Renal cortex interstitium (tissue), 11 donors: Measurements from ENCODE around the gene PPP2R5C. TPM values are rescaled to one million over a fixed set of nuclear protein-coding genes. Genes with fewer than 3 reads are reported as not detected.

ENCODE experiments used
- DNase-seq, 11 donors: peaks; one replicate each; pipeline ENCODE4 v3.0.0-alpha.2; 2013; ENCODE audit warnings: low read depth in 9 of 11, low spot score in 4 of 11; ENCODE audit errors: extremely low read depth in 1 of 11
- polyA plus RNA-seq, 3 donors: library from polyadenylated mRNA; unstranded; fragments of 120-200 nt; gene quantifications; one replicate each; pipeline ENCODE4 v1.2.1, GENCODE V29; 2013; ENCODE audit not compliant: insufficient read length in 3 of 3

PPP2R5C gene
- polyA plus RNA-seq, 3 donors: 96.6 to 115 (median 101) TPM

DNA sequence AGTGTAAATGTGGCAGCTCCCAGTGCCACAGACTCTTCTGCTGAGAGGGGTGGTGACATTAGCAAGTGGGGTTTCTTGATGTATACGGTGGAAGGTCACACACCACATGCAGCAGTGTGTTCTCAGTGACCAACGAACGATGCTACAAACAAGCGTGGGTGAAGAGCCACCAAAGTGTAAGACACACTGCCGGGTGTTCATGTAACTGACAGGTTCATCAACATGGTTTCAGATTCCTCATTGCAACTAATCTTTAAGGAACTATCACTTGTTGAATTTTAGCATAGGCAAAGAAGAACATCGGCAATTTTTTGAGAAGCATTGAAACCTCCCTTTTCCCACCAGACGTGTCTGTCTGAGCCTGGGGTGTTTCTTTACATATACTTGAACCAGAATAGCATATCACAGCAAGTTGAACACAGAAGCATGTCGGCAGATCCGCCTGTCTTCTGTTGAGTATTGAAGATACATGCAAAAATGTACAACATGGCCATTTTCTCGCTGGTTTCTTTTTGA lies 58.8 kb downstream of the PPP2R5C start:
- no peak for DNase-seq

DNA sequence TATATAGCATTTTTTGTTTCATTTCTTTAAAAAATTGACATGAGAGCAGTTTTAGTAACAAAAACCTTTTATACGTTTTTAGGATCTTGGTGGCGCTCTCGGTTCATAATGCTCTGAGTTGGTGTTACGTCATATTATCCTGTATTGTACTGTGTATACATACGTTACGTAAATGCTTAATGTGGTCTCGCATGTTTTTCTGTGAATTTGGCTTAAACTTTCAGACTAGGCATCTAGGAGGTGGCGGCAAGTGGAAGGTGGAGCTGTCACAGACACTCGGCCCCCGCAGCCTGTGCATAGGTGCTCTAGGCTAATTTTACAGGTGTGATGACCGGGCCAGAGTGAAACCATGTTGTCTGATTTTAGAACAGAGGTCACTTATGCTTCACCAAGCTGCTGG lies 60.0 kb downstream of the PPP2R5C start:
- no peak for DNase-seq

DNA sequence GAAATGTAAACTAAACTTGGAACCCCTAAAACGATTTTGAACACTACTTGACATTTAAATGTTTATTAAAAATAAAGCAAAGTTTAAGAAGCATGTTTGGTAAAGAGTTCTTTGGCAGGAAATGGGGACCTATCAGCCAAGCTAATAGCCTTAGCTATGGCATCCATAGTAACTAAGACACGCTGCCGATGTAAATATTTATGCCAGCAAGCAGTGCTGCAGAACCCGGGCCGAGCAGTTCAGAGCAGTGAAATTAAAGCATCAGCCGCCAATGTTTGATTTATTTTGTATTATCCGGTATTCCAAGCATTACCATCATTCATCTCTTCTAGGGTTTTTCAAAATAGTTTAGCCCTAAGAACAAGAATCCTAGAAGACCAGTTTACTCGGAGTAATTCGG lies 61.6 kb downstream of the PPP2R5C start:
- DNase-seq: no peak

DNA sequence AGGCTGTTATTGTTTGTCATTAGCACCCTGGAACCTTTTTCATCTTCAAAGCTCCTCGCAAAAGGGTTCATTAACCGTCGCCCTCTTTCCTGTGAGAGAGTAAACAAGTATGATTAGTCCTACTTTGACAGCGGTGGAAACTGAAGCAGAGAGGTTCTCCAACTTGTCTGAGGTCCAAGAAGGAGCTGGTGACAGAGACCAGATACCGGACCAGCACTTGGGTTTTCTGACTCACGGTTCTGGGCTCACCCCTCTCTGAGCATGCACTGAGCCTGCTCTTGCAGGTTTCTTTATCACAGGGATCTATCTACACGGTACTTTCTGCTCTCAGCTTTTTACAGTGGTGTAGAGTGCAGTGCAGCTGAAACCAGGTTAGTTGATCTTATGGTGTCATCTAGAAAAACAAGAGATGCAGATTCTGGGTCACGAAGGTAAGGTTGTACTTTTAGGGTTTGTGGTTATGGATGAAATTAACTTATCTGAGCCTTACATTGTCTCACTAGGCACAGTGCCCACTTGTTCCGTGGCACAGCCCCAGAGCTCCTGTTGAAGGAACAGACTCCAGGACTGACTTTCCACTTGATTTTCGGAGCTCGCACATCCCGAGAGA lies 62.1 kb downstream of the PPP2R5C start:
- no peak for DNase-seq

DNA sequence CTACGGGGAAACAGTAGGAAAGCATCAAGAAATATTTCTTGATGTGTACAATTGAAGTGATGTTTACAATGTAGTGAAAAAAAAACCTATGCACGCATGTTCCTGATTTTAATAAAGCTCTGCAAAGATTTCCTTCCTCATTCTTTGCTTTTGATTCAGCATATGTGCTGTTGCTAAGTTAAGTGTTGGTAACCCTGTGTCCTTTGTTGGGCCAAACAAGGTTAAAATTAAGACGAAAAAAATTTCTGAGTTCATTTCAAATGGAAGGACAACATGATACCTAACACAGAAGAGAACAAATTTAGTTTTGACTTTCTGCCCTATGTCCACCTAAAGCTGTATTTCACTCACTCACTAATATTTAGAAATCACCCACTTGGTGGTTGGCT lies 62.8 kb downstream of the PPP2R5C start:
- DNase-seq: no peak

DNA sequence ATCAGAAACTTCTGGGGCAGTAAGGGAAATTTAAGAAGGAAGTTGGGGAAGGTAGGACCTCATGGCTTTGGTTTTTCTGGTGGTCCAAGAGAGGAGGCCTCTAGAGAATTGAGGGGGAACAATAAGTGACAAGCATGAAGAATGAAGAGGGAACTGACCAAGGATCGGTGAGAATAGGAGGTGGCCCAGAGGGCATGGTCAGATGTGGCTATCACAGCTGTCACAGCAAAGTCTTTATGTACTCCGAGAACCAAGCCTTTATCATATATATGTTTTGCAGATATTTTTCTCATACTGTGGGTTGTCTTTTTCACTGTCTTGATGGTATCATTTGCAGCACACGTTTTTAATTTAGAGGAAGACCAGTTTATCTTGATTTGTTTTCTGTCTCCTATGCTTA lies 64.3 kb downstream of the PPP2R5C start:
- DNase-seq: no peak

GRCh38 chr14:101826351-101826750 lies 64.8 kb downstream of the PPP2R5C start:
- DNase-seq: no peak

GRCh38 chr14:101827286-101827685 lies 65.8 kb downstream of the PPP2R5C start:
- no peak for DNase-seq

- no peak for DNase-seq
These were observed 66.5 kb downstream of the PPP2R5C start for GRCh38 chr14:101828046-101828445.

DNA sequence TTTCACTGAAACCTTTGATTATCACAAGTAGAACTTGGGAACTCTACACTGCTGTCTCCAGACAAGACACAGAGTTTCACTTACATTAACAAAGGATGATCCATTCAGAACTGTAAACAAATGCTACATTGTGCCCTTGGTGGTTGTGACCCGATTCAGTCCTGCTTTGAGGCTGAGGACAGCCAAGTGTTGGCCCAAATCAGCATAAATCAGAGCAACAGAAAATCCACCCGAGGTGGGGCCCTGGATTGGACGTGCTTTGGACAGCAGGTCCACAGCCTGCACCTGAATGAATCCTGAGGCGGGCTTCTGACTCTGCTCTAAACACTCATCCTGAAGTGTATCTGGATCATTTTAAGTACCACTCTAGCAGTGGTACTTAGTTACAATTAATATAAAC lies 68.8 kb downstream of the PPP2R5C start:
- no peak for DNase-seq

GRCh38 chr14:101833045-101833444 lies 71.5 kb downstream of the PPP2R5C start:
- DNase-seq: no peak

- DNase-seq: no peak
These were observed 72.9 kb downstream of the PPP2R5C start for GRCh38 chr14:101834397-101834796.

DNA sequence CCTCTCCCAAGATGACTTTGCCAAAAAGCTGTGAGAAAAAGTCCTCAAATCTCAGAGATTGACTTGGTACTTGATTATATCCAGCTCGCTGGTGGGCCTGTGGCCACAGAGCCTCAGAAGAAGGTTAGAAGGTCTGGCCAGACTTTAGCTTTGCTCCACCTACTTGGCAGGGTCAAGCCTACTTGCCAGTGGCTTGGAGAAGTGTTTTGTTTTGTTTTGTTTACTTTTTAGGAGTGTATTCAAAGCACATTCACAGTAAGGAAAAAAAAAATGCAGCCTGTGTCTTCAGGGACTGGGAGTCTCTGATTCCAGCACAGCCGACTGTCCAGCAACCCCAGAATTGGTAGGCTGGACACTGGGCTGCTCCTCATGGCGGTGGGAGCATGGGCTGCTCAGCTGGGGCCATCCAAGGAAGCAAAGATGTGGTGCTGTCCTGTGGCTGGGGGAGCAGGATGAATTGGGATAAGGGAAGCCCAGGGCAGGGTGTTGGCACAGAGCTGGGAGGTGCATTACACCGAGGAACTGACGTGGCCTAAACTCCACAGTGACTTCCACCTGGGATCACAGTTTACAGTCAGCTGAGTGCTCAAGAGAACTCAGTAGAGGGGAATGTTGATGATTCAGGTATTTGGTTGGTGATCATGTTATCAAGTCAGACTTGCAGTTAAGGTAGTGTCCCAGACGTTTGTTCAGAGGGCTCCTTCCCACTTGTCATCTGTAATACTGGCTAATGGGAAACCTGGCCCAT lies 73.5 kb downstream of the PPP2R5C start:
- DNase-seq: no peak

GRCh38 chr14:101835566-101835965 lies 74.1 kb downstream of the PPP2R5C start:
- DNase-seq: no peak

DNA sequence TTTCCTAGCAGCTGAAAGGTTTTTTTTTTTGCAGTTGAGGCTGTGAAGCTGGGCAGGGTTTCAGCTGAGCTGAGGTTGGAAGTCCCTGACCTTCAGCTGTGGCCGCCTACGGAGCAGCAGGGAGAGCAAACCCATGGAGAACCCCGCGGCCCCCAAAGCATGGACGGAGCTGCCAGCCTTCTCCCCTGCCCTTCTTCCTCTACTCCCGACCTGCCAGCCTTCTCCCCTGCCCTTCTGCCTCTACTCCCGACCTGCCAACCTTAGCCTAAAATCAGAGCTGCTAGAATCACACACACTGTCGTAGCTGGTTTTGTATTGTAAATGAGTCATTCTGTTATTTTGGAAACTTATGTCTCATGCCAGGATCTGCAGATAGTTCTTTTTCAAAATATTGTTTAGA lies 74.6 kb downstream of the PPP2R5C start:
- no peak for DNase-seq

DNA sequence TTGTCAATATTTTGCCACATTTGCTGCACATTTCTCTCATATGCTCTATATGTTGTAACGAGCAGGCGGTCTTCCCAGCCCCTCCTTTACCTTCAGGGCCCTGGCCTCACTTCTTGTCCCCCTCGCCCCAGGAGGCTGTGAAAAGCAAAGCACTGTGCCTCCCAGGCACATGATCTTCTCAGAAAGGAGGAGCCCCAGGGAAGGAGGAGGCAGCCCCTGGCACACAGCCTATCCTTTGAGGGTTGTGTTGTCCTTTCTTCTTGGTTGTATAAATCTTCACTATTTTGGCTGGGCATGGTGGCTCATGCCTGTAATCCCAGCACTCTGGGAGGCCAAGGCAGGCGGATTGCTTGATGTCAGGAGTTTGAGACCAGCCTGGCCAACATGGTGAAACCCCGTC lies 77.0 kb downstream of the PPP2R5C start:
- no peak for DNase-seq

GRCh38 chr14:101839236-101839635 lies 77.7 kb downstream of the PPP2R5C start:
- DNase-seq: no peak

- DNase-seq: no peak
These were observed 78.2 kb downstream of the PPP2R5C start for GRCh38 chr14:101839661-101840060.

DNA sequence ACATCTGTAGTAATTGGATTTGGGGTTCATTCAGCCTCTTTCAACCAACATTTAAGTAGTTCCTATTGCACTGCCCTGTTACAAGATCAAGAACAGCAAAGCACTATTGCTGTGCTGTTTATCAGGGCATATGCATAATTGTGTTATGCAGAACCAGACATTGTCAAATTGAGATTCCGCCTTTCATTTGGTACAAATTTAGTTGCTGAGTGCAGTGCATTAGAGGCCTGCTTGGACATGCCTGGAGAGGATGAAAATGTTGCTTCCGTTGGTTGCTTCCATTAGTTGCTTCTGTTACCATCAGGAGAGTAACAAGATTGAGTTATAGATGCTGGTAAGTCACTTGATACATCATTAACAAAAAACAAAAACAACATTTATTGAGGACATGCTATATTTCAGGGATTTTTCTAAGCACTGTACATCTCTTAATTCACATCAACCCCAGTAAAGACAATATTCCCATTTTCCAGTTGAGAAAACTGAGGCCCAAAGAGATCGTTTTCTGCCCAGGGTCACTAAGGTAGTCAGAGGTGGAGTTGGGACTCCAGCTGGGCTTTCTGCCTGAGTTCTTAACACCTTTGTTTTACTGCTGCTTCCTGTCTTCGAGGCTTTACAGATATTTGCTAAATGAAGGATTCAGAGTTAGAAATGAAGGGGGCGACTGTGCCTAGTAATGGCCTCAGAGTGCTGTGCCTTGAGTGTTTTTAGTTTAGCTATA lies 79.3 kb downstream of the PPP2R5C start:
- DNase-seq: no peak

GRCh38 chr14:101843038-101843437 lies 81.5 kb downstream of the PPP2R5C start:
- DNase-seq: no peak
